ENCODE measurements around the gene SPATA6L.
A peak's percentile ranks its signal among the peaks of the same experiment; 100 is the strongest.
"Not testable (repeated sequence)": the region's sequence is repeated elsewhere in the genome, so short reads cannot be mapped to it uniquely, and the experiment has no call there.

Gene SPATA6L

DNA sequence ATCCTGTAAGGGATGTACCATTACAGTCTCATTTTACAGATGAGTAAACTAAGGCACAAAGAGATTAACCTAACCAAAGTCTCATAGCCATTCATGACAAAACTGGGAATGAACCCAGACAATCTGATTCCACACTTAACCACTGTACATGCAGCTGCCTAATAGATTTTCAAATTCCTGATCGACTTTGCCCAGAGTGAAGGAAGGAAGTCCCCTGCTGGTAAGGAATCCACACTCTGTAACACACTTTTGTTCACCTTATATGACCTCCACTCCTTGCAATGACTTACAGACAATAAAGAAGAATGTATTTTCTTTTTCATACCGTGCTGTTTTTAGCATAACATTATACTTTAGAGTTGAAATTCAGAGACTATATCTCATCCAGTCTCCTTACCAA lies 35.4 kb downstream of the SPATA6L start:
- no peak for DNase-seq (ENCODE audit: low spot score)

DNA sequence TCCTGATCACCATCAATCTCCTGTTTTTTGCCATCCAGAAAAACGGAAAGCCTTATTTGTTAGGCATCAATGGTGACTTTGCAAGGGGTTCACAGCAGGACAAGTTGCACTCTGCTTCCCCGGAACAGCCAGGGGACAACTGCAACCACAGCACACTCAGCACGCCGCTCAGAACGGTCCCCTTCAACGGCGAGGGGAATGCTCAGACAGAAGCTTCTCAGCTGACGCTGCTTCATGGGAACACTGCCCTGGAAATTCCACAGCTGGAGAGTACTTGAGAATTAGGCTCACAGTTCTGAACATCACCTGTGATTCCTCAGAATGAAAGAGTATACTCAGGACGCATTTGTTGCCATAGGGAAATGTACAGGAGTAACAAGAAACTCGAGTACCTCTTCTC lies 44.3 kb downstream of the SPATA6L start:
- DNase-seq (ENCODE audit: low spot score), result no peak

DNA sequence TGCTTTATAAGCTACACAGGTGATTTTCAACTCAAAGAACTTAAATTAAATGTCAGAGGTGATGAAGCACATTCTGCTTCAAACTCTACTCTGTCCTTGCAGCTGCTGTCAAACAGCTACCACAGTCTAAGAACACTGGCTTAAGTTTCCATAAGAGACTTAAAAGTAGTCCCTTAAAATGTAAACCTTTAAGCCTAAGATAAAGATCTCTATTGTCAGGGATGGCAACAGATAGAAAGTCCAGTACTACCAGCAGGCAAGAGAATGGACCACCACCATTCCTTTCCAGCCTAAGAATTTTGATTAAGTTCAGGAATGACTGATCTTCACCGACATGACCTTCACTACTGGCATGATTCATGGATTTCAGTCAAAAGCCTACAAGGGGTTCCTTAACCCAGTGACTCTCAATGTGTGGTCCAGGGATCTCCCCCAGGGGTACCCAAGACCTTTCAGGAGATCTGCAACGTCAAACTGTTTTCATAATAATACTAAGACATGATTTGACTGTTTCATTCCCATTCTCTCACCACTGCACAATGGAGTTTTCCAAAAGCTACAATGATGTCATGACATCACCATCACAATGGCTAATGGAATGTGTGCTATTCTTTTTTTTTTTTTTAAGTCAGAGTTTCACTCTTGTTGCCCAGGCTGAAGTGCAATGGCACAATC lies 45.3 kb downstream of the SPATA6L start:
- no peak for DNase-seq (ENCODE audit: low spot score)

DNA sequence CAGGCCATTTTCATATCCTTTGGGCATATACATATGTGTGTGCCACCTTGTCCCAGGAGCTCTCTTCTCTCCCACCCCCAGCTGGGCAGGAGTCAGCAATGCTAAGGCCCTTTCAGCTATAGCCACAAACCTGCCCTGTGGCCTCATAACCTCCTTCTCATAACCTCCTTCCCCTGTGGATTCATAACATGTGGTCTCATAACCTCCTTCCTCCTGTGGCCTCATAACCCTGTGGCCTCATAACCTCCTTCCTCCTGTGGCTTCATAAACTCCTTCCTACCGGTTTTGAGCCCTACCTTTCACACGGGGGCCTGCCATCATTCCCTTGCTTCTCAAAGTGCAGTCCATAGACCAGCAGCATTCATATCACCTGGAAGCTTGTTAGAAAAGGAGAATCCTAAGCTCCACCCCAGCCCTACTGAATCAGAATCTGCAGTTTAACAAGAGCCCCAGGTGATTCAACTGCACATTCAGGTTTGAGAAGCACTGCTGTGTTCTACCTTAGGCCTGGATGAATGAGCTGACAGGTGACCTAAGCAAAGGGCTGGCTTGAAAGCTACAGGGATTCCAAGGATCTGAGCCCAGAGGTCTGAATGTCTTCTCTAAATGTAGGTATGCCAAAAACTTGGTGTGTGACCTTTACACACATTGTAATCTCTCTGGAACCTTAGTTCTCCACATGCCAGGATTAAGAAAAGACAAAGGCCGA lies 46.1 kb downstream of the SPATA6L start:
- peak; percentile 11 for DNase-seq (ENCODE audit: low spot score)

DNA sequence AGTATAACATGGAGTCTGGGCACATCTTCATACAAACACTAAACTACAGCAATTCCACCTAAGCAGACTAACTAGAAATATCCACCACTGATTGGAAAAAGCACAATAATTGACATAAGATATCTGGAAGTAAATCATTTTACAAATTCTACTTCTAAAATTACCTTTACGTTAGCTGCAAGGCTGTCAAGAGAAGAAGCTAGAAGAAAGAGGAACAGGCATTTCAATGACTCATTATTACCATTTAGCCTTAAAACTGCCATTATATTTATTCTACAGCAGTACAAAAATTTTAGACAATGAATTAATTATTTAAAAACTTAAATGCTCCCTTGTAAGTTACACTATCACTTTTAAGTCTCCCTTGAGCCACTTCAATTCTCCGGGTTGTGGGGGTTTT lies 47.6 kb downstream of the SPATA6L start:
- DNase-seq (ENCODE audit: low spot score), result no peak

DNA sequence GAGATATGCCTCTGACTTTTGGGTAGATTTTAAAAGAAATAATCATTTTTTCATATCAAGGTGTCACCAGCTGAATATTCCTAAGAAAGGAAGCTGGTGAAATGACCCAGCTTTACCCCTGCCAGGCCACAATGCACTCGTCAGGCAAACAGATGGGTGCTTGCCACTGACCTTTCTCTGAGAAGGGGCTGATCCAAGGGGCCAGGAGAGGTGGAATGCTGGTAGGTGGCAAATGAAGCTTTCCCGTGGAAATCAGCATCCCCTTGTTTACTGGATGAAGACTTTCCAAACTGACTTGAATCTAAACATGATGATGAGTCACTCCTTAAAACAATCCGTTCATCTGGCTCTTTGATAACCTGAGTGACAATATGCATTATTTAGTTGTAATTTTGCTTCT lies 48.5 kb downstream of the SPATA6L start:
- no peak for DNase-seq (ENCODE audit: low spot score)

DNA sequence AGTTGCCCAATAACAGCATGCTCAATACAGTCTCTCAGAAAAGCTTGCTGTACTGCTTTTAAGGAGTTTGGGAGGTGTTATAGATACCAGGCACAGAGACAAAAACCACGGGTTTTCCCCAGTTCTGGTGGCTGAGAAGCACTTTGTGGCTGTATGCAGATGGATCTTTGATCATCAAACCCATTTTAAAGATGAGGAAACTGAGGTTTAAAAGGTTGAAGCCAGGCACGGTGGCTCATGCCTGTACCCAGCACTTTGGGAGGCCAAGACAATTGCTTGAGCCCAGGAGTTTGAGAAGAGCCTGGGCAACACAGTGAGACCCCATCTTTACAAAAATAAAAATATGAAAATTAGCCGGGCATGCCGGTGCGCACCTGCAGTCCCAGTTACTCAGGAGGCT lies 50.5 kb downstream of the SPATA6L start:
- DNase-seq (ENCODE audit: low spot score), result no peak

DNA sequence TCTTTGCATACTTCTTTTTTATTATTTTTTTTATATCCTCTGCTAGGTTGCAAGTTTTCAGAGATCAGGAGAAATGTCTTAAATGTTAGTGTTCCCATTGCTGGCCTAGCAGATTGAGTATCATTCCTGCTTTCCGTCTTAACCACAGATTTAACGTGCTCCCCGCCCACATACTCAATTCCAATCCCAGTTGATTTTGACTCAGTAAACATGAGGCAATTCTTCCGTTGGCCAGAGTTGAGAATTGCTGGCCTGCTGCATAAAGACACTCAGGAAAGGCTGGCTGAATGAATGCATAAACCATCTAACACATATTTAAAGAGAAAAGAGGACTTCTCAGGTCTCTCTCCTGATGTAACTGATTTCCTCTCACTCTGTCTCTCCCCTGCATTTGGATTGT lies 51.0 kb downstream of the SPATA6L start:
- no peak for DNase-seq (ENCODE audit: low spot score)

DNA sequence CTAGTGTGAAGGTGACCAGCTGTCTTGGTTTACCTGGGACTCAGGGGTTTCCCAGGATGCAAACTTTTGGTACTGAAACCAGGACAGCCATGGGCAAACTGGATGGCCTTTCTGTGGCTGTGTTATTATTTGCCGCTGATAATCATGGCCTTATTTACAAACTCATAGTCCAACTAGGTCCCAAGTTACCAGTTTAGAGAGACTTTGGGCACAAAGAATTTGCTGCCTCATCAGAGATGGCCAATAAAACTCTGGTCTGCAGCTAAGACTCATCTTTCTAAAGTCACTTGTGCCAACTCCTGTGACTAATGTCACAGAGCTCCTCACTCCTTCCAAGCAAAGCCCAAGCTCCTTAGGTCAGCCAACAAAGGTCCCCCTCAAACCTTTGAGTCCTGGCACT lies 51.7 kb downstream of the SPATA6L start:
- no peak for DNase-seq (ENCODE audit: low spot score)

DNA sequence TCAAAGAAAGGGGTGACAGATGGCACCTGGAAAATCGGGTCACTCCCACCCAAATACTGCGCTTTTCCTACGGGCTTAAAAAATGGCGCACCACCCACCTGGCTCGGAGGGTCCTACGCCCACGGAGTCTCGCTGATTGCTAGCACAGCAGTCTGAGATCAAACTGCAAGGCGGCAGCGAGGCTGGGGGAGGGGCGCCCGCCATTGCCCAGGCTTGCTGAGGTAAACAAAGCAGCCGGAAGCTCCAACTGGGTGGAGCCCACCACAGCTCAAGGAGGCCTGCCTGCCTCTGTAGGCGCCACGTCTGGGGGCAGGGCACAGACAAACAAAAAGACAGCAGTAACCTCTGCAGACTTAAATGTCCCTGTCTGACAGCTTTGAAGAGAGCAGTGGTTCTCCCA lies 60.2 kb downstream of the SPATA6L start:
- DNase-seq (ENCODE audit: low spot score), result not testable (repeated sequence)

DNA sequence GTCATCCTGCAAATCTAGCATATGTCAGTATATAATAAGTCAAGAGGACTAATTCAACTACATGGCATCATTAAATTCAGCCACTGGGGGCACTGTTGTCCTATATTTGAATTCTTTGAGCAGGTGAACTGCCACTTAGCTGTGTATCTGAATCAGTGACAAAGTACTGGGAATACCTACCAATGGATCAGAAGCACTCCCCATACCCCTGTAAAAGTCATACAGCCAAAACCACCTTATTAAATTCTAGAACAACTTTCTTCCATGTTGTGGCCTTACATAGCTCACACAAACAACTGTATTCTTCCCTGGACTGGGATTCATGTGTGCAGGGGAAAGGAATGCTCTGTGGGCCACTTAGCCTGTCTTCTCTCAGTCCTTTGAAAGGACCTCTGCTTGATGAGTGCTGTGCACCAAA lies 61.6 kb downstream of the SPATA6L start:
- peak; percentile 65 for DNase-seq (ENCODE audit: low spot score)

DNA sequence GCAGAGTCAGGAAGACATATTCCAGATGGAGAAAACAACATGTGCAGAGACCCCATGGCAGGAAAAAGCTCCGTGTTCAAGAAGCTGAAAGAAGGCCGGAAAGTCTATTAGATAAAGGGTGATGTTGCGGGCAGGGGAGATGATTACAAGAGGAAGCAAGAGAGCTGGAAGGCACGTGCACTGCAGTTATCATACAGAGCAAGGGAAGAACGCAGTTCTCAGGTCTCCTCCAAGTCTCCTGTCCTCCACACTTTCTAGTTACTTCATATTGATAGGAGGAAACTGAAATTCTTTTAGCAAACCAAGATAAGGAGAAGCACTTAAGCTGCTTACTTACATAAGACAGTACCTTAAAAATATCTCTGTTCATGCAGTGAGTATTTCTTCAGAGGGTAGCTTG lies 62.5 kb downstream of the SPATA6L start:
- no peak for DNase-seq (ENCODE audit: low spot score)

DNA sequence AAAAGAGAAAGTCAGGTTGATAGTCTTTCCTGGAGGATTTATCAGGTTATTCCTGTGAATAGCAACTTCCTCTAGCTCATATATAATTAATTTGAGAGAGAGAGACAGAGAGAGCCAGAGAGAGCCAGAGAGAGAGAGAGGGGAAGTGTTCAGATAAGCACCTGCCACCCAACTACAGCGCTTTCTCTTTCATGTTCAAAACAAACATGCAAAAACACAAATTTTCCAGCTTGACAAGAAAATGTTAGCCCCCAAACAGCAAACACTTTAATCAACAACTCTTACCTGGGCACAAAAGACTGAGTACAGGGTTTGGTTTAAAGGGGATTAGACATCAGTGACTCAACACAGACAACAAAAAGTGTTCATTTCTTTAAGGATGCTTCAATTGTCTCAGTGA lies 65.9 kb downstream of the SPATA6L start:
- DNase-seq (ENCODE audit: low spot score), result peak; percentile 15

DNA sequence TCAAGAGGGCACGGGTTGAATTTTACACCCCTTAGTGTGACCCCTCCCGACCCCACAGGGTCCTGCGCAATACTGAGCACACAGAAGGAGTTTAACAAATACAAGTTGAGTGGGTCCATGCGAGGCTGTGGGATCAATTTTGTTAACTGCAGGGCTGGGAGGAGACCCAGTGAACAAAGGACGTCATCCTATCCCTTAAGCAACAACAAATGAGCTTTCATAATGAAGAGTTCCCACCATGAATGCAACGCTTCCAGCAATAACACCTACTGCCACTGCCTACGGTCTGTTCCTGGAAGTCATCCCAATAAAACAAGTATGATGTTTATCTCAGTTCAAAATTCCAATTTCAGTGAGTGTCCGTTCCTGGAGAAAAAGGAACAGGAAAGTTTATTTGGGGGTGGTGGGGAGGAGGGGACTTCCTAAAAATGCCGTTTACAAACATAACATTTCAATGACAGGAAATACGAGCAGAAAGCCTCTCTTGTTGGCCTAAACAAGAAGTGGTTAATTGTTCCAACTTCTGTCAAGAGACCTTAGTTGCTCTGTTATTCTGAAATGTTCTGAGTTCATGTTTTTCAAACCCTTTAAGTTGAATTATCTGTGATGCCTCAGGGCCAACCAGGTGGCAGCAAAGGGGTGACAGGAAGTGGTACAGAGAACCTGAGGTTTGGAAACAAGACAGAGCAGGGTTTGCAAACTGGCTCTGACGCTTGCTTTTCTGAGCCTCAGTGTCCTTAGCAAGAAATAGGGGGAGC lies 69.9 kb downstream of the SPATA6L start:
- DNase-seq (ENCODE audit: low spot score), result peak; percentile 82

DNA sequence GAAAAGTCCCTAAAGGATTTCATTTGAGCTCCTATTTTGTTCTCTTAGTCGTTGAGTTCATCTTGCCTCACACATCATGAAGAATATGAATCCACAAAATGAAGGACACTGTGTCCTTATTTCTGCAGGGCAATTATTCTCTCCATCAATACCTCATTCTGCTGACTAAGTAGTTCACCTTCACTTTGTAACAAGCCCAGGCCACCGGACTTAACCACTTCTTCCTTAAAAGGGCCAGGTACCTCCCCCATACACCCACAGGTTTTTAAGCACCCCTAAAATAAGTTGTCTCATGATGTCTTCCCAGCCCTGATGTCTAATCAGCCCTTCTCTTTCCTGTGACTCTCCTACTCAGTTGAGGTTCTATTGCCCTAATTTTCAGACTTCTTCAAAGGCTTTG lies 71.3 kb downstream of the SPATA6L start:
- DNase-seq (ENCODE audit: low spot score), result no peak

DNA sequence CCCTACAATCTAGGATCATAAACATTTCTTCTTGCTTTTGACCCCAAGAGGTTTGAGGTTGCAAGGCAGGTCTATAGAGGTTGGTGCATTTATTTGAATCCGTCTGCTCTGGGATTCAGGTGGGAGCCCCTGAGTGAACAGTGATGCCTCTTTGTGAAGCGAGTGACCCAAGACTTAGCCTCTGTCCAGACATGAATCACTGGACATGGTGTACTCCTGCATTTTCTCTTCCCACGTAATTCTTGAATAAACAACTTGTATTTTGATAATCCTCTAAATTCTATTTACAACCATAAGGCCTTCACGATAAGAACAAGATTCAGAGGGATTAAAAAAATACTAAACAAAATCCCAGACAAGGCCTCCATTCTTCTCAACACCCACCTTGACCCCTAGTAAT lies 71.7 kb downstream of the SPATA6L start:
- no peak for DNase-seq (ENCODE audit: low spot score)

DNA sequence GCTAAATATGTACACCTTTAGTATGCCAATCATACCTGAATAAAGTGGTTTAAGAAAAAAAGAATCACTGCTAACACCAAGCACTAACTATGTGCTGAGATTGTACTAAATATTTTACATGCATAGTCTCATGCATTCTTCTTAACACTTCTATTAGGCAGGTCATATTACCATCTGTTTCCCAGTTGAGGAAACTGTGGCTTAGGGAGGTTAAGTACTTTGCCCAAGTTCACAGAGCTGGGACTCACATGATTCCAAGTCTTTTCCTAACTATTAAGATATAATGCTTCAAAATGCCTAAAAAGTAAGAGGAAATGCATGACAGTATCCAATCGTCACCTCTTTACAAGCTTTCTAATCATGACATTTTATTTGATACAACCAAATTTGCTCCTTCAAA lies 73.4 kb downstream of the SPATA6L start:
- DNase-seq (ENCODE audit: low spot score), result no peak

DNA sequence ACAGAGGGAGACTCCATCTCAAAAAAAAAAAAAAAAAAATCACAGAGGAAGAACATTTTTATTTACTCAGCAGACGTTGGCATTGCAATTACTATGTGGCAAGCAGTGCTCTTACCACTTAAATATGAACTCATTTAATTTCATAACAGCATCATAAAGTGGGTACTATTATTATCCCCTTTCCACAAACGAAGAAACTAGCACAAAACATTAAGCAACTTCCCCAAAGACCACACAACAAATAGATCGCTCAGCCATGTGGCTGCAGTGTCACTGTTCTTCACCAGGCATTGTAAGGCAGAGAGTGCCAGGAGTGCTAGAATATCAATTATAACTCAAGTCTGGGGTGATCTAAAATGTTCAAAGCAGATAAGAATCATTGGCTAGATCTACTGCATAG lies 74.0 kb downstream of the SPATA6L start:
- DNase-seq (ENCODE audit: low spot score), result no peak

DNA sequence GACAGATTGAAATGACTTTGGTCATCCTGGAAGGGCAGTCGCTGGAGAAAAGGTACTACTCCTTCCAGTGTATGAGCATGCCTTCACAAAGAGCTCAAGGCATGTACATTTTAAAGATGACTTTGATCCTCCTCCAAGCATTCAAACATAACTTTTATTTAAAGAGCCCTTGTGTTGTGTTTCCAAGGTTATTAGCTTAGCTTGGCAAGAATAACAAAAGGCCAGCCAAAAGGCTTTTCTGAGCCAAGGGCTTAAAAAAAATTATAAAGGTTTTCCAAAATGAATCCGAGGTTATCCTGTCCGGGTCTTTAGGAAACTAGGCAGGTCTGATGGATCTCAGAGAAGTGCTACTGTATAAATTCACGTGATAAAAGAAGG lies 75.2 kb downstream of the SPATA6L start:
- no peak for DNase-seq (ENCODE audit: low spot score)

DNA sequence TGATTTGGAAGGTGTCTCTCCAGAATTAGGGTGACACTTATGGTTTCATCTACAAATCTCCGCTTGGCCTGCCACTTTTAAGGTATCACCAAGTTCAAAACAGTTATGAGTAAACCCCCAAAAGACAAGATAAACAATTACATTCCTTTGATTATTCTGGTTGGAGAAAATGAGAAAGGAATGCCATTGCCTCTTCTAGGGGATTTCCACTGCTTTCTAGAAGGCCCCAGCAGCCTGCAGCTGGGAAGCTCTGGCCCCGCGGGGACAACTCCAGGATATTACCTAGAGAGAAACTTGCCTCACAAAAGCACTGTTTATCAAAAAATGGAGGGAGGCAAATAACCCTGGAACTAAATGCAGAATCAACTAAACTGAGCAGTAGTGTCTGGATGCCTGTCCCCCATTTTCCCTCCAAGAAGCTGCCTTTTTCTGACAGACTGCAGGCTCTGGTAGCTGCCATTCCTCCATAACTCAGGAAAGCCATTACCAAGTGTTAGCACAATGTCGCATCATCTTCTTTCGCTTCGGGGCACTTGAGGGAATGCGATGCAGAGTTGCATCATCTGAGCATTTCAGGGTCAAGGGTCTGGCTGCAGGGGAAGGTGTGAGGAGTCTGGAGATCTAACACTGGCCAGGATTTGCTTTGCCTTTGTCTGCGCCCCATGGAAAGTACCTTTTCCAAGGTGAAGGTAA lies 75.7 kb downstream of the SPATA6L start:
- DNase-seq (ENCODE audit: low spot score), result no peak

DNA sequence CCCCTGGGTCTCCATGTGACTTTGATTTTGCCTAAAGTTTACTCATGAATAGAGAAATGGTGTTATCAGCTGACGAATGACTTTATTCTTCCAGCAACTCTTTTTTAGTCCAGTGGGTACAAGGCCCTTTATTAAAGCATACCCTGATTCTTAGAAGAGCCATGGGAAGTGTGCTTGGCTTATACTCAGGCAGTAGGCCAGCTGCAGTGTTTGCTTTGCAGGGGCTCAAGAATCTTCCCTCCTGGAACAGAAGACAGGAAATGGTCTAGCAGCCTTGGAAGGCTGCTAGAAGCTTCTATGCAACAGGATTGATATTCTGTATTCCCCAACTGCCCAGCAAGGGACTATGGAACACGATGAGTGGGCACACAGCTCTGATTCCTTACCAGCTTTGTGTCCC lies 77.6 kb downstream of the SPATA6L start:
- no peak for DNase-seq (ENCODE audit: low spot score)

DNA sequence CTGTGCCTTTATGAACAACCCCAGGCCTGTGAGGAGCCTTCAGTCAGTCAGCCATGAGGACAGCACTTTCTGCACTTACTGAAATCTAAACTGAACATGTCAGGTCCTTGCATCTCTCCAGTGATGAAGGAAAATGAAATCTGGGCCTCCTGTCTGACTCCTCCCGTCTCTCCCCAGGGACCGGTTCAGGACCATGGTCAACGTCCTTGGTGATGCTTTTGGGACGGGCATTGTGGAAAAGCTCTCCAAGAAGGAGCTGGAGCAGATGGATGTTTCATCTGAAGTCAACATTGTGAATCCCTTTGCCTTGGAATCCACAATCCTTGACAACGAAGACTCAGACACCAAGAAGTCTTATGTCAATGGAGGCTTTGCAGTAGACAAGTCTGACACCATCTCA lies 81.1 kb downstream of the SPATA6L start:
- no peak for DNase-seq (ENCODE audit: low spot score)

DNA sequence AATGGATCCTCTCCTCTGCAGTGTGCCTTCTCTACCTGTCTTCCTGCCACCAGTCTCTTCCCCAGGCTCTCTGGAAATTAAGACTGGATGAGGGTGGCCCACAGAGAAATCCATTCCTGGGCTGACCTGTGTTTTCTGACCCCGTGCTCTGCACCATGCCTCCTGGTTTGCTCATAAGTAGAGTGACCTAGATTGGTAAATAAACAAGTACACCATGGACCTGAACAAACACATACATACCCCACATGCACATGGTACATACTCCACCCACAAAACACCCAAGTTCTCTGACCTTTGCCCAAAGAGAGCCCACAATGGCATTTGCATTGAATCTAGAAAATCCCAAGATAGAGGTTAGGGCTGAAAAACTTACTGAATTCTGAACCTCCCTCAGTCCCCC lies 81.6 kb downstream of the SPATA6L start:
- no peak for DNase-seq (ENCODE audit: low spot score)

Data from CD4-positive, alpha-beta T cell treated with Interleukin-6 at 100 ng/mL for 8 hours (primary cell).